Breast epithelium (tissue), 4 donors: ENCODE measurements around the gene F8. TPM values are rescaled to one million over a fixed set of nuclear protein-coding genes. Genes with fewer than 3 reads are reported as not detected.

Experiments used
- DNase-seq, 2 donors: peaks; one replicate each; pipeline ENCODE4 v3.0.0-alpha.2; 2019; ENCODE audit warnings: low spot score in 2 of 2
- H3K27ac ChIP-seq, 2 donors: fragments of 200-600 bp; sonication (generic) in 1 of 2; one replicate each; pipeline ENCODE4 v1.5.1; 2016 to 2019; ENCODE audit warnings: mild to moderate bottlenecking in 1 of 2
- H3K27me3 ChIP-seq, 2 donors: fragments of 200-600 bp; sonication (generic) in 1 of 2; one replicate each; pipeline versions ENCODE4 v1.5.1 to v1.6.0; 2017 to 2019; ENCODE audit warnings: control low read depth in 1 of 2, mild to moderate bottlenecking in 1 of 2
- H3K36me3 ChIP-seq: fragments of 200-600 bp; one replicate; pipeline ENCODE4 v1.5.1; 2019
- H3K4me1 ChIP-seq, 2 donors: fragments of 200-600 bp; sonication (generic); one replicate each; pipeline ENCODE4 v1.5.1; 2016 to 2019; ENCODE audit warnings: control low read depth in 1 of 2
- H3K4me3 ChIP-seq, 3 donors: fragments of 200-600 bp; sonication (generic); 1 replicate in 2 of 3; 2 replicates in 1 of 3; pipeline ENCODE4 v1.5.1; 2016 to 2019; ENCODE audit warnings: mild to moderate bottlenecking in 3 of 3, moderate library complexity in 2 of 3
- H3K9me3 ChIP-seq, 2 donors: fragments of 200-600 bp; sonication (generic) in 1 of 2; one replicate each; pipeline ENCODE4 v1.5.1; 2016 to 2019; ENCODE audit warnings: control low read depth in 1 of 2
- POLR2A ChIP-seq: fragments of 450-650 bp; IDR thresholded peaks from one replicate; pipeline ENCODE4 v1.6.1; 2016; ENCODE audit warnings: antibody characterized with exemption, mild to moderate bottlenecking, moderate library complexity
- POLR2AphosphoS5 ChIP-seq, 3 donors: sonication (generic); formaldehyde crosslinking; IDR thresholded peaks; one replicate each; pipeline ENCODE4 v1.6.1; 2017; ENCODE audit warnings: antibody characterized with exemption in 3 of 3
- intact Hi-C: fragments of 100-400 bp; cut with DNase I; formaldehyde crosslinking; loops from one replicate; pipeline ENCODE4 v1.15.1; 2023; ENCODE audit warnings: low total_unique reads
- total RNA-seq, 3 donors: library from RNA; depleted of rRNA; stranded (reverse); fragments of >200 nt; gene quantifications; one replicate each; pipeline ENCODE4 v1.1.0, GENCODE V29; 2016
- TF ChIP-seq, protein P1 (sequence below), 3 donors: fragments of 450-650 bp; IDR thresholded peaks; one replicate each; pipeline ENCODE4 v1.5.1; 2016 to 2017; ENCODE audit warnings: antibody characterized with exemption in 3 of 3, mild to moderate bottlenecking in 3 of 3, moderate library complexity in 3 of 3

F8 gene
- total RNA-seq, 3 donors from 2014 or later, result 14.6 to 30.2 (median 16.1) TPM

- intact Hi-C loops, result no loop called here
- H3K4me3 ChIP-seq, result no peak overlapping the region
- peak overlapping the region; percentile 34 to 95 for H3K27ac ChIP-seq
These were observed 6.4 kb upstream of the F8 start for GRCh38 chrX:155028877-155029291.

DNA sequence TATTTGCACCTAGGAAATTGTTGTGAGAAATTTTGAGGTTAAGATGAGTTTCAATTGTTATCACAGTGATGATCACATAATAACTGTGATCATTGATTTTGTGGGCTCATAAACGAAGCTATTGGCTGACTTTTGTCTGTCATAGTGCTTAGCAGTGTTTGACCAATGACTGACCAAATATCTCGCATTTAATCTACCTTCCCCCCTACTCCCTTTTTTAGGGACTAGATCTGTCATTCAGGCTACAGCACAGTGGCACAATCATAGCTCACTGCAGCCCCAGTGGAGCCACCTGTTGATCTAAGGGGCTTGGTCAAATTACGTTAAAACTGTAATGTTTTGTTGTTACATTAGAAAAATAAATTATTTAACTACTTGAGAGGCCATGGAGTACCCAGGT, 5.6 kb upstream of the F8 start:
- no peak for TF ChIP-seq POLR2A
- no peak for TF ChIP-seq POLR2AphosphoS5 (IDR thresholded peaks at IDR 0.05)
- TF ChIP-seq, protein P1, sequence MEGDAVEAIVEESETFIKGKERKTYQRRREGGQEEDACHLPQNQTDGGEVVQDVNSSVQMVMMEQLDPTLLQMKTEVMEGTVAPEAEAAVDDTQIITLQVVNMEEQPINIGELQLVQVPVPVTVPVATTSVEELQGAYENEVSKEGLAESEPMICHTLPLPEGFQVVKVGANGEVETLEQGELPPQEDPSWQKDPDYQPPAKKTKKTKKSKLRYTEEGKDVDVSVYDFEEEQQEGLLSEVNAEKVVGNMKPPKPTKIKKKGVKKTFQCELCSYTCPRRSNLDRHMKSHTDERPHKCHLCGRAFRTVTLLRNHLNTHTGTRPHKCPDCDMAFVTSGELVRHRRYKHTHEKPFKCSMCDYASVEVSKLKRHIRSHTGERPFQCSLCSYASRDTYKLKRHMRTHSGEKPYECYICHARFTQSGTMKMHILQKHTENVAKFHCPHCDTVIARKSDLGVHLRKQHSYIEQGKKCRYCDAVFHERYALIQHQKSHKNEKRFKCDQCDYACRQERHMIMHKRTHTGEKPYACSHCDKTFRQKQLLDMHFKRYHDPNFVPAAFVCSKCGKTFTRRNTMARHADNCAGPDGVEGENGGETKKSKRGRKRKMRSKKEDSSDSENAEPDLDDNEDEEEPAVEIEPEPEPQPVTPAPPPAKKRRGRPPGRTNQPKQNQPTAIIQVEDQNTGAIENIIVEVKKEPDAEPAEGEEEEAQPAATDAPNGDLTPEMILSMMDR (IDR thresholded peaks at IDR 0.05), result no peak
- Histone ChIP-seq H3K27ac (peak overlapping the region; percentile 62 to 95), H3K4me3 (peak overlapping the region; percentile 55 to 83 (median 65)), H3K36me3 (no peaks in the 10 kb centered on the region), H3K27me3 (no peaks in the 10 kb centered on the region), H3K4me1 (no peaks in the 10 kb centered on the region), H3K9me3 (no peaks in the 10 kb centered on the region)
- DNase-seq, result no peak
- intact Hi-C loops, result no loop called here

More at GRCh38 chrX:155028877-155029291, 6.4 kb upstream of the F8 start:
- Histone ChIP-seq H3K27me3 (no peaks in the 10 kb centered on the region), H3K4me1 (no peaks in the 10 kb centered on the region), H3K36me3 (no peaks in the 10 kb centered on the region), H3K9me3 (no peaks in the 10 kb centered on the region)
- TF ChIP-seq POLR2AphosphoS5 (IDR thresholded peaks at IDR 0.05), result no peak
- TF ChIP-seq, protein P1 (IDR thresholded peaks at IDR 0.05), result no peak
- TF ChIP-seq POLR2A, result no peak
- DNase-seq, result no peak

GRCh38 chrX:155027509-155028066, 5.1 kb upstream of the F8 start:
- no peaks in the 10 kb centered on the region for H3K9me3 ChIP-seq
- DNase-seq, result no peak
- no peaks in the 10 kb centered on the region for H3K36me3 ChIP-seq
- TF ChIP-seq, protein P1 (IDR thresholded peaks at IDR 0.05), result no peak
- TF ChIP-seq POLR2A (peak; percentile 56), POLR2AphosphoS5 (IDR thresholded peaks at IDR 0.05) (peak in 1 of 3 donors; percentile 5)
- H3K4me3 ChIP-seq, result peak overlapping the region; percentile 55 to 83 (median 65)
- intact Hi-C loops, result loop anchor here (2.0 kb wide), 1 partner anchor 109 kb away; no protein-coding TSS in a partner anchor
- no peaks in the 10 kb centered on the region for H3K4me1 ChIP-seq
- no peaks in the 10 kb centered on the region for H3K27me3 ChIP-seq
- H3K27ac ChIP-seq, result peak overlapping the region; percentile 95 to 99

- intact Hi-C loops, result loop anchor here (2.0 kb wide), 1 partner anchor 110 kb away; no protein-coding TSS in a partner anchor
- Histone ChIP-seq H3K4me1 (no peaks in the 10 kb centered on the region), H3K4me3 (peak within 1 kb of the TSS; percentile 55 to 83 (median 65)), H3K27me3 (no peaks in the 10 kb centered on the region), H3K36me3 (no peaks in the 10 kb centered on the region), H3K9me3 (no peaks in the 10 kb centered on the region), H3K27ac (peak within 1 kb of the TSS; percentile 95 to 99)
- DNase-seq, result peak; percentile 89 to 91
- TF ChIP-seq, protein P1 (IDR thresholded peaks at IDR 0.05), result no peak
- peak; percentile 38 to 79 (median 53) for TF ChIP-seq POLR2AphosphoS5 (IDR thresholded peaks at IDR 0.05)
These were observed 4.4 kb upstream of the F8 start, which contains the start of gene FUNDC2 for GRCh38 chrX:155026727-155027508. TSS of gene FUNDC2 (plus strand) at chrX:155026844. CDS start at chrX:155026939, 95 bp downstream.

GRCh38 chrX:155026420-155026726, 3.9 kb upstream of the F8 start:
- Histone ChIP-seq H3K36me3 (no peaks in the 10 kb centered on the region), H3K9me3 (no peaks in the 10 kb centered on the region), H3K27me3 (no peaks in the 10 kb centered on the region), H3K4me3 (peak overlapping the region; percentile 55 to 83 (median 65)), H3K27ac (peak overlapping the region; percentile 95 to 99), H3K4me1 (no peaks in the 10 kb centered on the region)
- TF ChIP-seq, protein P1 (IDR thresholded peaks at IDR 0.05), result no peak
- no peak for TF ChIP-seq POLR2A
- no peak for TF ChIP-seq POLR2AphosphoS5 (IDR thresholded peaks at IDR 0.05)
- intact Hi-C loops, result loop anchor here (2.0 kb wide), 1 partner anchor 110 kb away; no protein-coding TSS in a partner anchor
- DNase-seq, result no peak
